AG09309 (cell line): ENCODE data around the gene HDLBP.

ENCODE experiments used
- DNase-seq: peaks from one replicate; pipeline ENCODE4 v3.0.0-alpha.2; 2010; ENCODE audit warnings: low read depth
- H3K4me3 ChIP-seq: 2 replicates; pipeline ENCODE4 v1.5.1; 2011; ENCODE audit warnings: mild to moderate bottlenecking, low read depth, low read length, moderate library complexity; ENCODE audit not compliant: control insufficient read depth
- TF ChIP-seq, protein P1 (sequence below): IDR thresholded peaks from 2 replicates; pipeline ENCODE4 v1.5.1; 2011; ENCODE audit warnings: mild to moderate bottlenecking, low read depth, low read length, inconsistent platforms; ENCODE audit not compliant: insufficient read depth, control insufficient read depth; ENCODE audit errors: missing control alignments

Gene HDLBP

DNA sequence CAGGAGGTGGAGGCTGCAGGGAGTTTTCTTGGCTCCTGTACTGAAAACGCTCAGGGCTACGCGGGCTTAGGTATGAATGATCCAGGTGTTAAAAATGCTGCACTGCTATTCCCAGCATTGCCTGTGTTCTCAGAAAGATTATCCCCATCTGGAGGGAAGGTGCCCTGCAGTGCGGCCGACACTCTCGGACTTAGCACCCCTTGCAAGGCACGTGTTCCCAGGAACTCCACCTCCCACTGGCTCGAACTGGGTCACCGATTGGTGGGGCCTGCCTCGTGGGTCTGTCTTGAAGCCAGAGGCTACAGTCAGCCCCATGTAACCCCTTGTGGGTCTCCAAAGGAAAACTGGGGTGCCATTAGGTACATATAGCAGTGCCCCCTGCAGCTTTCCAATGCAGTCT lies 101.3 kb downstream of the HDLBP start:
- H3K4me3 ChIP-seq = no peak overlapping the region
- DNase-seq = no peak
- TF ChIP-seq, protein P1, sequence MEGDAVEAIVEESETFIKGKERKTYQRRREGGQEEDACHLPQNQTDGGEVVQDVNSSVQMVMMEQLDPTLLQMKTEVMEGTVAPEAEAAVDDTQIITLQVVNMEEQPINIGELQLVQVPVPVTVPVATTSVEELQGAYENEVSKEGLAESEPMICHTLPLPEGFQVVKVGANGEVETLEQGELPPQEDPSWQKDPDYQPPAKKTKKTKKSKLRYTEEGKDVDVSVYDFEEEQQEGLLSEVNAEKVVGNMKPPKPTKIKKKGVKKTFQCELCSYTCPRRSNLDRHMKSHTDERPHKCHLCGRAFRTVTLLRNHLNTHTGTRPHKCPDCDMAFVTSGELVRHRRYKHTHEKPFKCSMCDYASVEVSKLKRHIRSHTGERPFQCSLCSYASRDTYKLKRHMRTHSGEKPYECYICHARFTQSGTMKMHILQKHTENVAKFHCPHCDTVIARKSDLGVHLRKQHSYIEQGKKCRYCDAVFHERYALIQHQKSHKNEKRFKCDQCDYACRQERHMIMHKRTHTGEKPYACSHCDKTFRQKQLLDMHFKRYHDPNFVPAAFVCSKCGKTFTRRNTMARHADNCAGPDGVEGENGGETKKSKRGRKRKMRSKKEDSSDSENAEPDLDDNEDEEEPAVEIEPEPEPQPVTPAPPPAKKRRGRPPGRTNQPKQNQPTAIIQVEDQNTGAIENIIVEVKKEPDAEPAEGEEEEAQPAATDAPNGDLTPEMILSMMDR = no peak

DNA sequence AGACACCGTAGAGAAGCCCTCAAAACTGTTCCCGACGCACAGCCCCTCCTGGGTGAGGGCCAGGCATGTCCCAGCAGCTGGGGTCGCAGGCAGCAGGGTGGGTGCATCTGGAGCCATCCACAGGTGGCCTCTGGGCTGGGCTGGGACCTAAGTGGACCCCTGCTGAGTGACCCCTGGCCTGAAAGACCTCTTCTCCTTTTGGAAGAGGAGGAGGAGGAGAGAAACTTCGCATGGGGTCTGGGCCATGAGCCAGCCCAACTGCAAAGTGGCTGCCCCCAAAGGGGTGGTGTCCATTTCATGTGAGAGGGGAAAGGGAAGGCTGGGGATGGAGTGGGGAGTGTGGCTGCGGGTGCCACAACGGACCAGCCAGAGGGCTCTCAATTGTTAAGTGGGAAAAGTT lies 101.9 kb downstream of the HDLBP start:
- TF ChIP-seq, protein P1 = no peak
- no peak for DNase-seq
- H3K4me3 ChIP-seq = no peak overlapping the region

DNA sequence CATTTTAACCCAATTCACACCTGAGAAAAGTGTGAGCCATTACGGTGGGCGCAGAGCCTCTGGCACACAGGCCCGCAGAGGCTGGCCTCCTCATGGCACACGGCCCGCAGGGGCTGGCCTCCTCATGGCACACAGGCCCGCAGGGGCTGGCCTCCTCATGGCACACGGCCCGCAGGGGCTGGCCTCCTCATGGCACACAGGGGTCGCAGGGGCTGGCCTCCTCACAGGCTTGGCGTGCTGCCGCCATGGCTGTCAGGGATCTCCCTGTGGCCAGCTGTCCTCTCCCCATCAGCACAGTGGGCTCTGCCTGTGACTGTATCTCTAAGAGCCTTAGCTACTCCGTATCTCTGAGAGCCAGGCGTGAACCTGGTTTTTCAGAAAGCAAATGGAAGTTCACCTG lies 102.4 kb downstream of the HDLBP start:
- TF ChIP-seq, protein P1 = no peak
- no peak overlapping the region for H3K4me3 ChIP-seq
- no peak for DNase-seq

DNA sequence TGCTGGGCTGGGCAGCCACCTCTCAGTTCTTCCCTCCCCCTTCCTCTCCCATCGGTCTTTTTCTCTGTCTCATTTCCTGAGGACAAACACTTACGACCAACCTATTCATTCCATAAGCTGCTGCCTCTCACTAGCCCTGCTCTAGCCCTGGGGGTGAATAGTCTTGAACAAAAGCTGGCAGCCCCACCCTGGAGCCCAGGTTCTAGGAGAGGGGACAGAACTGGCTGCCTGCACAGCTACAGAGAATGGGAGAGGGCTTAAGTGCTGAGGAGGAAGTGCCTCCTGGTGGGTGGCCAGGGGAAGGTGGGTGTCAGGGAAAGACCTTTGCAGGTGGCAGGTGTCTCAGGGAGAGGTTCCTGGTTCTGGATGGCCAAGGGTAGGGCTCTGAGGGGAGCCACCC lies 104.2 kb downstream of the HDLBP start:
- TF ChIP-seq, protein P1 = no peak
- no peak for DNase-seq
- no peak overlapping the region for H3K4me3 ChIP-seq

DNA sequence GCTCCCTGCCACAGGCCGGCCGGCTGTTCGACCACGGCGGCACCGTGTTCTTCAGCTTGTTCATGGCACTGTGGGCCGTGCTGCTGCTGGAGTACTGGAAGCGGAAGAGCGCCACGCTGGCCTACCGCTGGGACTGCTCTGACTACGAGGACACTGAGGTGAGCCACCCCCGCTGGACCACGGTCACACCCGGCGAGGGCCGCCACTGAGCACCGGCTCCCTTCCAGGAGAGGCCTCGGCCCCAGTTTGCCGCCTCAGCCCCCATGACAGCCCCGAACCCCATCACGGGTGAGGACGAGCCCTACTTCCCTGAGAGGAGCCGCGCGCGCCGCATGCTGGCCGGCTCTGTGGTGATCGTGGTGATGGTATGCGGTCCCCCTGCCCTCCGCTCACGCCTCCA lies 106.2 kb downstream of the HDLBP start:
- H3K4me3 ChIP-seq = no peak overlapping the region
- no peak for DNase-seq
- TF ChIP-seq, protein P1 = no peak

DNA sequence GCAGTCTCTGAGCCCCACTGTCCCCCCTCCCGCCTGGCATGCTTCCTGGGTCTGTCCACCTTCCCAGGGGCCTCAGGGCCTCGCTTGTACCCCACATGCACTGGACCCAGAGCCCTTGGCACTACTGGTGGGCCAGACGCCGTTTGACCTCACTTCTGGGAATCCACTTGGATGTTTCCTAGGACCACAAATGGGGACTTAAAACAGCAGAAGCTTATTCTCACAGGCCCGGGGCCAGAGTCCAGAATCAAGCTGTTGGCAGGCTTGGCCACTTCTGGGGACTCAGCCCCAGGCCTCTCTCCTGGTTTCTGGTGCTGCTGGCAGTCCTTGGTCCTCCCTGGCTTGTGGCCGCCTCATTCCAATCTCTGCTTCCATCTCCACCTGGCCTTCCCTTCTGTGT lies 107.4 kb downstream of the HDLBP start:
- TF ChIP-seq, protein P1 = no peak
- no peak overlapping the region for H3K4me3 ChIP-seq
- DNase-seq = no peak

DNA sequence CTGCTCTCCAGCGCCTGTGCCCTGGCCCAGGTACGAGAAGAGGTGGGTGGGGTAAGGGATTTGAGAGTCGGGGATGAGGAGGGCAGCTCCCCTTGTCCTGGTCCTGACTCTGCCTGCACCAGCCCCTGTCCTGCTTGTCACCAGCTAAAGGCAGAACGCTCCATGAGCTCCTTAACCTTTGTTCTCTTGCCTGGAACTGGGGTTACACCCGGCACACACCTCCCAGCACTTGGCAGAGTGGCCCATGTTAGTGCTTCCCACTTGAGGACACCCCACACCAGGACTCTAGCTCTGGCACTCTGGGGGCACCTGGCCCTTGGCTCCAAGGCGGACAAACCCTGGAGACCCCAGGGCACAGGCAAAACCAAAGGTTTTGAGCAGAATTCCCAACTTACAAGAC lies 107.8 kb downstream of the HDLBP start:
- DNase-seq = no peak
- H3K4me3 ChIP-seq = no peak overlapping the region
- TF ChIP-seq, protein P1 = no peak
